ENCODE measurements around the gene HSFX3.
"Not testable (repeated sequence)": the region's sequence is repeated elsewhere in the genome, so short reads cannot be mapped to it uniquely, and the experiment has no call there.

Gene HSFX3

GRCh38 chrX:149545545-149546543, 3.9 kb downstream of the HSFX3 start:
- DNase-seq (ENCODE audit: low spot score), result not testable (repeated sequence)

- DNase-seq (ENCODE audit: low spot score), result peak; percentile 53
Measured at GRCh38 chrX:149541521-149542047, 8.1 kb downstream of the HSFX3 start.

- DNase-seq (ENCODE audit: low spot score), result no peak
Measured at GRCh38 chrX:149540621-149541520, 8.9 kb downstream of the HSFX3 start, which contains the start of gene EOLA1. Gene EOLA1 (plus strand): TSS chrX:149541012. CDS start chrX:149545631, 4,619 bp downstream.

GRCh38 chrX:149540131-149540620, 9.5 kb downstream of the HSFX3 start:
- DNase-seq (ENCODE audit: low spot score), result peak; percentile 90

GRCh38 chrX:149539283-149540130, 10.2 kb downstream of the HSFX3 start:
- peak; percentile 85 for DNase-seq (ENCODE audit: low spot score)

DNA sequence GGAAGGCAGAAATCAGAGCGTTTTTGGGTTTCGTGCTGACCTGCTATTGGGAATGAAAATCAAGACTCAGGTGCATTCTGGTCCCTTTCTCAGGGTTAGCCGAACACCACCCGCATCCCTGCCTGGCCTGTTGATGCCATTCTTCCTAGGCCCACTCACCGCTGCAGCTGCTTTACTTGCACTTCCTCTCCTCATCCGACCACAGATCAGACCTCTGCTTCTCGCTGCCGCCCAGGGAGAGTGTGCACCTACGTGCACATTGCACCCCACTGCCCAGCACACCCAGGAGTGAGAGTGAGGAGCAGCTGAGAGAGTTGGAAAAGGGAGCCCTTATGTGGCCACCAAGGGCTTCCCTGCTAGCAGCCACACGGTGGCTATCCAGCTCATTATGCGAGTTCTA, 12.2 kb downstream of the HSFX3 start:
- DNase-seq (ENCODE audit: low spot score), result not testable (repeated sequence)

GRCh38 chrX:149534926-149535602, 14.7 kb downstream of the HSFX3 start:
- DNase-seq (ENCODE audit: low spot score), result not testable (repeated sequence)

DNA sequence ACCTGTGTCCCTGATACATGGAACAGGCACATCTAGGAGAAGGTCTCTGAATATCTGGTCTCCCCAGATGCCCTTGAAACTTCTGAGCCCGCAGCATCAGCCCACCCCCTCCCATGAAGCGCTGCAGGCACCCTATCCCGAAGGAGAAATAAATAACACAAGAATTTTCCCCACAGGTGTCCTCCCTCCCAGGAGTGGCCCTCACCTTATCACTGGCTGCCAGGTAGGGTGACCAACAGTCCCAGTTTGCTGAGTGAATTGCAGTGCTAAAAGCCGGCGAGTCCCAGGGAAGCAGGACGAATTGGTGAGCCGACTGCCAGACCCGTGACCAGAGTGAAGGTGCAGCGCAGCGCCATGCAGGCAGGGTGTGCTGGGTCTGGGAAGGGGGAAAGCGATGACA, 15.7 kb downstream of the HSFX3 start:
- DNase-seq (ENCODE audit: low spot score), result not testable (repeated sequence)

DNA sequence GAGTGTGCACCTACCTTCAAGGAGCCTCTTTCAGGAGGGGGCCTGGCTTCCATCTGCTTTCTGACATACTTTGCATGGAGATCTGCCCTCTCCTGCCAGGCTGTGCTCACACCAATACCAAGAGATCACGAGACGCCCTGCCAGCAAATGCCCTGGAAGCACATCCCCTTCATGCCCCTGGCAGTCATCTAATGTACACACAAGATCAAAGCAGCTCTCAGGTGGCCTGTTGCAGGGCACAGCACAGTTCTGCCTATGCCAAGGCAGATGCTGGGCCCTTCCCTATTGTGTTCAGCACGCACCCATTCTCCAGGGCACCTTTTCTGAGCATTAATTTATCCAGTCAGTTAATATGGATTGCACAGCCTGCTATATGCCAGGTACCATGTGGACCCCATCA, 16.9 kb downstream of the HSFX3 start:
- DNase-seq (ENCODE audit: low spot score), result not testable (repeated sequence)

DNA sequence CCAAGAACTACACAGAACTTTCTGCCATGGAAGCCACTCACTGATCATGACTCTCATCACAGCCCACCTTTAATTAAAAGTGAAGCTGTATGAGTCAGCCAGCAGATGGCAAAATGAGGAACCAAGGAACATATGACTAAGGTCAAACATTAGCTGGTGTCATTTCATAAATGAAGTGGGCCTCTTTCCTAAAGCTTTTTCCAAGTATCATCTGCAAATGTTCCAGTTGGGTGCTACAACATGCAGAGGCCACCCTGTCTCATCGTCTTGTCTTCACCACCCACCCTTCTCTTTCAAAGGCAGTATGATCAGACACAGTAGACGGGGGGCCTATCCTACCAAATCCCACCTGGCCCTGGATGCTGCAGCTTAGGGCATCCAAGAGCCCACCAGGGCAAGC, 18.1 kb downstream of the HSFX3 start:
- no peak for DNase-seq (ENCODE audit: low spot score)

GRCh38 chrX:149528381-149528780, 21.3 kb downstream of the HSFX3 start:
- DNase-seq (ENCODE audit: low spot score), result no peak

- DNase-seq (ENCODE audit: low spot score), result no peak
Measured at GRCh38 chrX:149527705-149528104, 22.0 kb downstream of the HSFX3 start.

DNA sequence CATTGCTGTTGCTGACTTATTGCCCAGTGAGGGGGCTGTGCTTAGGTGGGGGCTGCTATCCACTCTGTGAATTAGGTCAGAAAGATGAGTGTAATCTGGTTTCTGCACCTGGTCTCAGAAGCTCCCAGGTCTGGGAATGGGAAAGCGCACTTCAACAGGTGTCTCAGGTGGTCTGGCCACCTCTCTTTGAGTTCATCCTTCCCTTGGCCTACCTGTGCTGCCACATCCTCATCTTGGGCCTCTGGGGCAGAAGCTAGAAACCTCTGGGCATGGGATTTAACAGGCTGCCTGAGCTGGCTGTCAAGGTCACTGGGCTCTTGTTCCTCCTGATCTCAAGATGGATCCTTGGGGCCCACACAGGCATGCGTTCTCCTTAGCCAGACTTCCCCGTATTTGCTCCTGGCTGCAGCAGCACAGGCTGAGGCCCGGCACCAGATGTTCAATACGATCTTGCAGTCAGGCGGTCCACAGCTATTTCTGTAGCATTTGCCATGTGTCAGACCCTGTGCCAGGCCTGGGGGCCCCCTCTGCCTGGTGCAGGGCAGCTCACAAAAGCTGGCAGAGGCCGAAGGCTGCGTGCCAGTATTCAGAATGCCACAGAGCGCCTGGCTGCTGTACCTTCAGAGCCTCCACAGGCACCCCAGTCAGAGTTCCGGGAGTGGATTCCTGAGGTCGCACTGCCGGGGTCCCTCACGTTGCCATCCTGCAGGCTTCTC, 23.2 kb downstream of the HSFX3 start:
- not testable (repeated sequence) for DNase-seq (ENCODE audit: low spot score)

- not testable (repeated sequence) for DNase-seq (ENCODE audit: low spot score)
Measured at GRCh38 chrX:149525903-149526302, 23.8 kb downstream of the HSFX3 start.

GRCh38 chrX:149525389-149525788, 24.3 kb downstream of the HSFX3 start:
- not testable (repeated sequence) for DNase-seq (ENCODE audit: low spot score)

DNA sequence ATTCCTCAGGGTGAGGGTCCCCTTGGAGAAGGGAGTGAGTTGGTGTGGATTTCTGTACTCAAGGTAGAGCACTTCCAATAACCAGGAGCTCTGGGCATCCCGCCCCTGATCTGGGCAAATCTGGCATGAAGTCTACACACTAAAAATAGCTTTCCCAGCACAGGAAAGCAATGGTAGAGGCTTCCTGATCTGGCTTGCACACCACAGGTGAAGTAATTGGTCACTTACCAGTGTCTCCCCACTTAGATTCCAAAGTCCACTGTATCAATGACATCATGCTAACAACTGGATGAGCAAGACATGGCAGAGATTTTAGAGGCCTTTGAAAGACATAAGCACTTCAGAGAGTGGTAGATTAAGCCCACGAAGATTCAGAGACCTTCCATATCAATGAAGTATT, 26.8 kb downstream of the HSFX3 start:
- no peak for DNase-seq (ENCODE audit: low spot score)

DNA sequence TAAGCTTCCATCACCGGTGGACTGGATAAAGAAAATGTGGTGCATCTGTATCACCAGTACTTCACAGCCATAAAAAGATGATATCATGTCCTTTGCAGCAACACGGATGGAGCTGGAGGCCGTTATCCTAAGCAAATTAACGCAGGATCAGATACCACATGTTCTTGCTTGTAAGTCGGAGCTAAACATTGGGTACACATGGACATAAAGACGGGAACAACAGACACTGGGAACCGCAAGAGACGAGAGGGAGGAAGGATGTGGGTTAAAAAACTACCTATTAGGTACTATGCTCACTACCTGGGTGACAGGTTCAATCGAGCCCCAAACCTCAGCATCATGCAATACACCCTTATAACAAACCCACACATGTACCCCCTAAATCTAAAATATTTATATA, 28.3 kb downstream of the HSFX3 start:
- no peak for DNase-seq (ENCODE audit: low spot score)

GRCh38 chrX:149520636-149521277, 29.0 kb downstream of the HSFX3 start:
- not testable (repeated sequence) for DNase-seq (ENCODE audit: low spot score)

GRCh38 chrX:149518236-149518635, 31.5 kb downstream of the HSFX3 start:
- no peak for DNase-seq (ENCODE audit: low spot score)
